ENCODE data around the gene RDH14.
A peak's percentile ranks its signal among the peaks of the same experiment; 100 is the strongest.

RDH14 gene

GRCh38 chr2:18525236-18525635, 35.2 kb downstream of the RDH14 start:
- no peak overlapping the region for H3K4me3 ChIP-seq
- H3K9me3 ChIP-seq: no peaks in the 10 kb centered on the region
- H3K36me3 ChIP-seq (replicated peaks): no peaks in the 10 kb centered on the region
- H3K4me1 ChIP-seq: no peaks in the 10 kb centered on the region
- in situ Hi-C loops (cut with MboI; ENCODE audit: low sequenced_read_pairs): no loop called here
- H3K27me3 ChIP-seq (ENCODE audit: low read depth): no peaks in the 10 kb centered on the region
- DNase-seq (ENCODE audit: low spot score in 2 of 2): no peak

- H3K4me3 ChIP-seq: no peak overlapping the region
- H3K27me3 ChIP-seq (ENCODE audit: low read depth): no peaks in the 10 kb centered on the region
- no peaks in the 10 kb centered on the region for H3K9me3 ChIP-seq
- H3K4me1 ChIP-seq: no peaks in the 10 kb centered on the region
- no peak for DNase-seq (ENCODE audit: low spot score in 2 of 2)
- H3K36me3 ChIP-seq (replicated peaks): no peaks in the 10 kb centered on the region
- in situ Hi-C loops (cut with MboI; ENCODE audit: low sequenced_read_pairs): loop anchor here (25.0 kb wide), 1 partner anchor 1340 kb away; no protein-coding TSS in a partner anchor
These were observed 37.8 kb downstream of the RDH14 start for GRCh38 chr2:18522484-18523146.

- no peaks in the 10 kb centered on the region for H3K4me1 ChIP-seq
- H3K36me3 ChIP-seq (replicated peaks): no peaks in the 10 kb centered on the region
- in situ Hi-C loops (cut with MboI; ENCODE audit: low sequenced_read_pairs): loop anchor here (25.0 kb wide), 1 partner anchor 1342 kb away; no protein-coding TSS in a partner anchor
- H3K27me3 ChIP-seq (ENCODE audit: low read depth): no peaks in the 10 kb centered on the region
- H3K4me3 ChIP-seq: no peak overlapping the region
- peak; percentile 71 to 88 for DNase-seq (ENCODE audit: low spot score in 2 of 2)
- H3K9me3 ChIP-seq: no peaks in the 10 kb centered on the region
These were observed 39.7 kb downstream of the RDH14 start for GRCh38 chr2:18520451-18521425.

GRCh38 chr2:18519914-18520450, 40.5 kb downstream of the RDH14 start:
- H3K9me3 ChIP-seq: no peaks in the 10 kb centered on the region
- no peaks in the 10 kb centered on the region for H3K4me1 ChIP-seq
- H3K27me3 ChIP-seq (ENCODE audit: low read depth): no peaks in the 10 kb centered on the region
- DNase-seq (ENCODE audit: low spot score in 2 of 2): no peak
- H3K36me3 ChIP-seq (replicated peaks): no peaks in the 10 kb centered on the region
- in situ Hi-C loops (cut with MboI; ENCODE audit: low sequenced_read_pairs): loop anchor here (25.0 kb wide), 1 partner anchor 1342 kb away; no protein-coding TSS in a partner anchor
- H3K4me3 ChIP-seq: no peak overlapping the region

- DNase-seq (ENCODE audit: low spot score in 2 of 2): no peak
- H3K27me3 ChIP-seq (ENCODE audit: low read depth): no peaks in the 10 kb centered on the region
- in situ Hi-C loops (cut with MboI; ENCODE audit: low sequenced_read_pairs): loop anchor here (25.0 kb wide), 1 partner anchor 1344 kb away; no protein-coding TSS in a partner anchor
- H3K4me1 ChIP-seq: no peaks in the 10 kb centered on the region
- H3K4me3 ChIP-seq: no peak overlapping the region
- no peaks in the 10 kb centered on the region for H3K9me3 ChIP-seq
- no peaks in the 10 kb centered on the region for H3K36me3 ChIP-seq (replicated peaks)
These were observed 42.0 kb downstream of the RDH14 start for GRCh38 chr2:18518116-18519111.

- in situ Hi-C loops (cut with MboI; ENCODE audit: low sequenced_read_pairs): loop anchor here (25.0 kb wide), 1 partner anchor 1345 kb away; no protein-coding TSS in a partner anchor
- H3K27me3 ChIP-seq (ENCODE audit: low read depth): no peaks in the 10 kb centered on the region
- DNase-seq (ENCODE audit: low spot score in 2 of 2): no peak
- H3K9me3 ChIP-seq: no peaks in the 10 kb centered on the region
- no peaks in the 10 kb centered on the region for H3K36me3 ChIP-seq (replicated peaks)
- no peaks in the 10 kb centered on the region for H3K4me1 ChIP-seq
- H3K4me3 ChIP-seq: no peak overlapping the region
These were observed 43.1 kb downstream of the RDH14 start for GRCh38 chr2:18517386-18517785.

- in situ Hi-C loops (cut with MboI; ENCODE audit: low sequenced_read_pairs): loop anchor here (25.0 kb wide), 1 partner anchor 1346 kb away; no protein-coding TSS in a partner anchor
- no peak for DNase-seq (ENCODE audit: low spot score in 2 of 2)
- Histone ChIP-seq H3K4me1 (no peaks in the 10 kb centered on the region), H3K27me3 (ENCODE audit: low read depth) (no peaks in the 10 kb centered on the region), H3K9me3 (no peaks in the 10 kb centered on the region), H3K36me3 (replicated peaks) (no peaks in the 10 kb centered on the region), H3K4me3 (no peak overlapping the region)
These were observed 44.3 kb downstream of the RDH14 start for GRCh38 chr2:18516112-18516511.

- Histone ChIP-seq H3K36me3 (replicated peaks) (no peaks in the 10 kb centered on the region), H3K4me1 (no peaks in the 10 kb centered on the region), H3K27me3 (ENCODE audit: low read depth) (no peaks in the 10 kb centered on the region), H3K4me3 (no peak overlapping the region), H3K9me3 (no peaks in the 10 kb centered on the region)
- in situ Hi-C loops (cut with MboI; ENCODE audit: low sequenced_read_pairs): loop anchor here (25.0 kb wide), 1 partner anchor 1348 kb away; no protein-coding TSS in a partner anchor
- DNase-seq (ENCODE audit: low spot score in 2 of 2): no peak
These were observed 45.7 kb downstream of the RDH14 start for GRCh38 chr2:18514526-18515461.

- Histone ChIP-seq H3K9me3 (no peaks in the 10 kb centered on the region), H3K36me3 (replicated peaks) (no peaks in the 10 kb centered on the region), H3K4me3 (no peak overlapping the region), H3K4me1 (no peaks in the 10 kb centered on the region), H3K27me3 (ENCODE audit: low read depth) (no peaks in the 10 kb centered on the region)
- in situ Hi-C loops (cut with MboI; ENCODE audit: low sequenced_read_pairs): loop anchor here (25.0 kb wide), 1 partner anchor 1352 kb away; no protein-coding TSS in a partner anchor
- no peak for DNase-seq (ENCODE audit: low spot score in 2 of 2)
These were observed 49.7 kb downstream of the RDH14 start for GRCh38 chr2:18510775-18511174.

- Histone ChIP-seq H3K36me3 (replicated peaks) (no peaks in the 10 kb centered on the region), H3K9me3 (no peaks in the 10 kb centered on the region), H3K4me3 (no peak overlapping the region), H3K27me3 (ENCODE audit: low read depth) (no peaks in the 10 kb centered on the region), H3K4me1 (no peaks in the 10 kb centered on the region)
- in situ Hi-C loops (cut with MboI; ENCODE audit: low sequenced_read_pairs): loop anchor here (25.0 kb wide), 1 partner anchor 1355 kb away; no protein-coding TSS in a partner anchor
- DNase-seq (ENCODE audit: low spot score in 2 of 2): no peak
These were observed 53.5 kb downstream of the RDH14 start for GRCh38 chr2:18506883-18507509.

- no peak overlapping the region for H3K4me3 ChIP-seq
- H3K4me1 ChIP-seq: no peaks in the 10 kb centered on the region
- in situ Hi-C loops (cut with MboI; ENCODE audit: low sequenced_read_pairs): loop anchor here (25.0 kb wide), 1 partner anchor 1356 kb away; no protein-coding TSS in a partner anchor
- no peaks in the 10 kb centered on the region for H3K9me3 ChIP-seq
- H3K36me3 ChIP-seq (replicated peaks): no peaks in the 10 kb centered on the region
- DNase-seq (ENCODE audit: low spot score in 2 of 2): no peak
- H3K27me3 ChIP-seq (ENCODE audit: low read depth): peaks cover 1% of the 10 kb centered on the region
These were observed 54.6 kb downstream of the RDH14 start for GRCh38 chr2:18505703-18506341.

Data from HAP-1 (cell line).